ENCODE measurements around the gene LBP. TPM values are rescaled to one million over a fixed set of nuclear protein-coding genes. Genes with fewer than 3 reads are reported as not detected.
A peak's percentile ranks its signal among the peaks of the same experiment; 100 is the strongest.

LBP gene
- total RNA-seq, 1 donor, result not detected

DNA sequence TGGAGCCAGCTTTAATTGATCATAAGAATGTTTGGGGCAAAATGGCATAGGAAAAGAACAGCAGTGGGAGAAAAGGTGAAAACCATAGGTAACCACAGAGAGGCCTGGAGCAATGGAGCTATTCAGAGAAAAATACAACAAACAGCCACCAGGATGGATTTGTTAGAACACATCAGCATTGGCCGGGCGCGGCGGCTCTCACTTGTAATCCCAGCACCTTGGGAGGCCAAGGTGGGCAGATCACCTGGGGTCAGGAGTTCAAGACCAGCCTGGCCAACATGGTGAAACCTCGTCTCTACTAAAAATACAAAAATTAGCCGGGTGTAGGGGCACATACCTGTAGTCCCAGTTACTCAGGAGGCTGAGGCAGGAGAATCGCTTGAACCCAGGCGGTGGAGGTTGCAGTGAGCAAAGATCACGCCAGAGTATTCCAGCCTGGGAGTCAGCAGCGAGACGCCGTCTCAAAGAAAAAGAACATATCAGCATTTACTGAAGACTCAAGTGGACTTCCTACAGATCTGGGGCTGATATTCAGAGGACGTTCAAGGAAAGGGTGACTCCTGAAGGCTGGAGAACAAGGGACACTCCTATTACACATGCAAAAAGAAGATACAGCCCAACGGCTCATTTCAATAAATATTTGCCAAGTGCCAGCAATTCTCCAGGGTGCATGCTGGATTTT is 68.6 kb downstream of the LBP start:
- no peak overlapping the region for H3K4me3 ChIP-seq (ENCODE audit: low read depth, low read length)
- no peak for TF ChIP-seq CTCF (IDR thresholded peaks at IDR 0.05; ENCODE audit: insufficient read depth, low read length)
- no peak for DNase-seq (ENCODE audit: low read depth)

DNA sequence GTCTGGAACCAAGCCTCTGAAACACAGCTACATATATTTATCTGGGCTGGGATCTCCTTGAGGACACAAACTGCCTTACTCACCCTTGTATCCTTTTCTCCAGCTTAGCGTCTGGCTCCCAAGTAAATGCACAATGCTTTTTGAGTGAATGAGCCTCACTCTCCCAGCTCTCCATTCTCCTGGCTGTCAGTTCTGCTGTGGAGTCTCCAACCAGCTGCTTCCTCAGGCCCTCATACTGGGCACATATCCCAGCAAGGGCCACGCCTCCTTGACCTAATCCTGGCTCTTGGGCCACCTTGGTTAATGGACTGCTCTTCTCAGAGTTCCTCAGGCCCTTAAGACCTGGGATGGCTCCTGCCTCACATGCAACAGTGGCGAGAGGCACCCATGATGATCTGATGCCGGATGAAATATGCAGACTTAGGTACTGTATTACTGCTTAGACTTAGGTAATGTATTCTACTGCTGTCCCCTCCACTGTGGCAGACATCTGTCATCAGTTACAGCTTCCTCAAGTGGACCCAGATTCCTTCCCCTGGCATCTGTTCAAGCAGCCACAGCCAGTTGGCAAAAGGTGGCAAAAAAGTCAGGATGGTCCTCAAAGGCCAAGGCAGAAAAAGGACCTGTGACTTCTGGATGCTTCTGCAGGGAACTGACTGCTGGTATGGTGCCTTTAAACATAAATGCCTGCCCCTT is 72.4 kb downstream of the LBP start:
- TF ChIP-seq CTCF (IDR thresholded peaks at IDR 0.05; ENCODE audit: insufficient read depth, low read length), result no peak
- H3K4me3 ChIP-seq (ENCODE audit: low read depth, low read length), result no peak overlapping the region
- peak; percentile 70 for DNase-seq (ENCODE audit: low read depth)

GRCh38 chr20:38420388-38421085 is 74.3 kb downstream of the LBP start:
- TF ChIP-seq CTCF (IDR thresholded peaks at IDR 0.05; ENCODE audit: insufficient read depth, low read length), result no peak
- no peak overlapping the region for H3K4me3 ChIP-seq (ENCODE audit: low read depth, low read length)
- no peak for DNase-seq (ENCODE audit: low read depth)

DNA sequence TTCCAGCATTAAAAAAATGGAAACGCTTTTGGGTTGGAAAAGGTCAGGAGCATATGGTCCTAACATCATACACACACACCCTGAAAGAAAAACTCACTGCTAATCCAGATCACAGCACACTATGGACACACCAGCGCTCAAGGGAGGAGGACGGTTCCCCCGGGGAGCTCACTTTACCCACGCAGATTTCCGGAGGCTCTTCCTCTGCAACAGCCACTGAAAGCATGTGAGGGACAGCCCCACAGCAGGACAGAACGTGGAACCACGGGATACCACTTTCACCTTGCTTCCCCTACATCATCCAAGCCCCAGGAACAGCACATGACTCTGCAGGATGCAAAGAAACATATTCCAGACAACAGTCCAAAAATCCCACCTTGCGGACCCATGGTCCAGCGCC is 75.6 kb downstream of the LBP start:
- no peak overlapping the region for H3K4me3 ChIP-seq (ENCODE audit: low read depth, low read length)
- no peak for DNase-seq (ENCODE audit: low read depth)
- no peak for TF ChIP-seq CTCF (IDR thresholded peaks at IDR 0.05; ENCODE audit: insufficient read depth, low read length)

DNA sequence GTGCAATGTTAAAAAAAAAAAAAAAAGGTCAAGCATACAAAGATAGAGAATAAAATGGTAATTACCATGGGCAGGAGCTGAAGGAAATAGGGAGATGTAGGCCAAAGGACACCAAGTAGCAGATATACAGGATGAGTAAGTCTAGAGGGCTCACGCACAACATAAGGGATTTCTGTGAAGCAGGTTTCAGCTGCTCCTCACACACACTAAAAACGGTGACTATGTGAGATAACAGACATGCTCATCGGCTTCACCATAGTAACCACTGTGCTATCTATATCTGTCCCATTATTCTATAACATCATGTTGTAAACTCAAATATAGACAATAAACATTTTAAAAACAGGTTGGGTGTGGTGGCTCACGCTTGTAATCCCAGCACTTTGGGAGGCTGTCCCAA is 77.3 kb downstream of the LBP start:
- H3K4me3 ChIP-seq (ENCODE audit: low read depth, low read length), result no peak overlapping the region
- no peak for TF ChIP-seq CTCF (IDR thresholded peaks at IDR 0.05; ENCODE audit: insufficient read depth, low read length)
- no peak for DNase-seq (ENCODE audit: low read depth)

DNA sequence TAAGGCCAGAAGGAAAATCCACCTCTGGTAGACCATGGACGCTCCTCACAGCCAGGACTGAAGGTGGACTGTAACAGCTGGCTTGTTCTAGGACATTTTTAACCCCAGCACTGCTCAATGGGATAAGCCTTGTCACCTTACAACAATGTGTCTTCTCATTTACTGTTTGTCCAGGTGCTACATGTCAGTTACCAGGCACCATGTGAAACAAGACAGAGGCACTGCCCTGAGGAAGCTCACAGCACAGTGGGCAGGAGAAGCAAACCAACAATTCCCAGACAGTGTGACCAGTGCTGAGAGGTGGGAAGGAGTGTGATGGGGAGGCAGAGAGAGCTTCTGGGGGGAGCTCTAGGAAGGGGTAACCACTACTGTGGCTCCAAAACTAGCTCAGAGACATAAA is 78.1 kb downstream of the LBP start:
- DNase-seq (ENCODE audit: low read depth), result no peak
- H3K4me3 ChIP-seq (ENCODE audit: low read depth, low read length), result no peak overlapping the region
- no peak for TF ChIP-seq CTCF (IDR thresholded peaks at IDR 0.05; ENCODE audit: insufficient read depth, low read length)
